WTC11 (cell line): ENCODE measurements around the gene SLC9A3. TPM values are rescaled to one million over a fixed set of nuclear protein-coding genes. Genes with fewer than 3 reads are reported as not detected.

Experiments used
- ATAC-seq: fragments of 200-7000 bp; cut with Tn5 transposase; 2 replicates; pipeline ENCODE4 v1.10.0; 2021; ENCODE audit warnings: mild to moderate bottlenecking, moderate library complexity
- CTCF ChIA-PET: fragments of 300-600 bp; sonication (Branson Sonifier 250); formaldehyde crosslinking; loops from one replicate; lab custom pipeline; 2021; ENCODE audit warnings: antibody characterized with exemption; lab: Charles Lee
- POLR2A ChIA-PET: fragments of 350-600 bp; sonication (Branson Sonifier 250); formaldehyde crosslinking; loops from one replicate; lab custom pipeline; 2021; ENCODE audit warnings: antibody characterized with exemption; lab: Charles Lee
- DNase-seq: peaks from one replicate; pipeline ENCODE4 v3.0.0; 2021; ENCODE audit warnings: low spot score
- H3K27ac Mint-ChIP-seq: 2 replicates; pipeline ENCODE4 v1.8.0; 2021; ENCODE audit warnings: mixed read lengths
- H3K27me3 Mint-ChIP-seq: 2 replicates; pipeline ENCODE4 v1.8.0; 2021; ENCODE audit warnings: low read depth, mild to moderate bottlenecking, moderate library complexity, mixed read lengths
- H3K36me3 Mint-ChIP-seq: 2 replicates; pipeline ENCODE4 v1.8.0; 2021; ENCODE audit warnings: mixed read lengths
- H3K4me1 Mint-ChIP-seq: 2 replicates; pipeline ENCODE4 v1.8.0; 2022; ENCODE audit warnings: mixed read lengths
- H3K4me3 Mint-ChIP-seq: 2 replicates; pipeline ENCODE4 v1.8.0; 2021; ENCODE audit warnings: mild to moderate bottlenecking, moderate library complexity, mixed read lengths
- H3K9me3 Mint-ChIP-seq: 2 replicates; pipeline ENCODE4 v1.8.0; 2021; ENCODE audit warnings: mixed read lengths
- AFF4 ChIP-seq: sonication (generic); formaldehyde crosslinking; IDR thresholded peaks from 2 replicates; pipeline ENCODE4 v1.8.1; 2023; ENCODE audit warnings: mild to moderate bottlenecking, missing genetic modification reagents, borderline replicate concordance
- ATF1 ChIP-seq: sonication (generic); formaldehyde crosslinking; IDR thresholded peaks from 2 replicates; pipeline ENCODE4 v1.8.1; 2023; ENCODE audit warnings: mild to moderate bottlenecking, moderate library complexity, missing genetic modification reagents
- ATF6 ChIP-seq: sonication (generic); formaldehyde crosslinking; IDR thresholded peaks from 2 replicates; pipeline ENCODE4 v1.8.1; 2023; ENCODE audit warnings: mild to moderate bottlenecking, missing genetic modification reagents
- CBFB ChIP-seq: sonication (generic); formaldehyde crosslinking; IDR thresholded peaks from 2 replicates; pipeline ENCODE4 v1.8.1; 2022; ENCODE audit warnings: mild to moderate bottlenecking, low read depth, missing genetic modification reagents
- CREM ChIP-seq: sonication (generic); formaldehyde crosslinking; IDR thresholded peaks from 2 replicates; pipeline ENCODE4 v1.8.1; 2022; ENCODE audit warnings: mild to moderate bottlenecking, missing genetic modification reagents, moderate library complexity
- FOXJ3 ChIP-seq: sonication (generic); formaldehyde crosslinking; IDR thresholded peaks from 2 replicates; pipeline ENCODE4 v1.9.0; 2021; ENCODE audit warnings: missing genetic modification reagents, mild to moderate bottlenecking, borderline replicate concordance
- GABPB1 ChIP-seq: sonication (generic); formaldehyde crosslinking; IDR thresholded peaks from 2 replicates; pipeline ENCODE4 v1.8.1; 2023; ENCODE audit warnings: mild to moderate bottlenecking, missing genetic modification reagents
- IRF1 ChIP-seq: sonication (generic); formaldehyde crosslinking; IDR thresholded peaks from 2 replicates; pipeline ENCODE4 v1.8.0; 2023; ENCODE audit warnings: missing genetic modification reagents
- IRF2 ChIP-seq: sonication (generic); formaldehyde crosslinking; IDR thresholded peaks from 2 replicates; pipeline ENCODE4 v1.8.0; 2022; ENCODE audit warnings: low read depth, missing genetic modification reagents, borderline replicate concordance
- MYBL2 ChIP-seq: sonication (generic); formaldehyde crosslinking; IDR thresholded peaks from 2 replicates; pipeline ENCODE4 v1.8.1; 2023; ENCODE audit warnings: mild to moderate bottlenecking, moderate library complexity, missing genetic modification reagents
- NFYB ChIP-seq: sonication (generic); formaldehyde crosslinking; conservative IDR thresholded peaks from 2 replicates; pipeline ENCODE4 v1.8.0; 2022; ENCODE audit warnings: low read depth, missing genetic modification reagents
- NR2C2 ChIP-seq: sonication (generic); formaldehyde crosslinking; IDR thresholded peaks from 2 replicates; pipeline ENCODE4 v1.8.0; 2022; ENCODE audit warnings: mild to moderate bottlenecking, missing genetic modification reagents
- NR3C1 ChIP-seq: sonication (generic); formaldehyde crosslinking; conservative IDR thresholded peaks from 2 replicates; pipeline ENCODE4 v1.8.1; 2023; ENCODE audit warnings: low read depth, mild to moderate bottlenecking, missing genetic modification reagents
- PREB ChIP-seq: sonication (generic); formaldehyde crosslinking; IDR thresholded peaks from 2 replicates; pipeline ENCODE4 v1.8.1; 2022; ENCODE audit warnings: mild to moderate bottlenecking, missing genetic modification reagents, moderate library complexity, borderline replicate concordance
- SOX15 ChIP-seq: fragments of 250-450 bp; sonication (Bioruptor Pico); IDR thresholded peaks from 2 replicates; pipeline ENCODE4 v1.9.0; 2021; ENCODE audit warnings: mild to moderate bottlenecking
- TP53 ChIP-seq: sonication (generic); formaldehyde crosslinking; IDR thresholded peaks from 2 replicates; pipeline ENCODE4 v1.8.1; 2023; ENCODE audit warnings: mild to moderate bottlenecking, missing genetic modification reagents
- ZNF121 ChIP-seq: sonication (generic); formaldehyde crosslinking; IDR thresholded peaks from 2 replicates; pipeline ENCODE4 v1.8.0; 2023; ENCODE audit warnings: missing genetic modification reagents
- ZNF219 ChIP-seq: sonication (generic); formaldehyde crosslinking; IDR thresholded peaks from 2 replicates; pipeline ENCODE4 v1.8.0; 2023; ENCODE audit warnings: missing genetic modification reagents, mild to moderate bottlenecking, borderline replicate concordance
- ZNF423 ChIP-seq: fragments of 250-450 bp; sonication (Bioruptor Pico); IDR thresholded peaks from 2 replicates; pipeline ENCODE4 v2.1.2; 2022; ENCODE audit warnings: mild to moderate bottlenecking, moderate library complexity
- total RNA-seq: library from RNA; stranded (reverse); gene quantifications from 3 replicates; pipeline ENCODE4 v1.2.3, GENCODE V29; 2021

SLC9A3 gene
- total RNA-seq, 1 experiment from 2014 or later = 1.6 TPM

GRCh38 chr5:568061-568781 lies 44.0 kb upstream of the SLC9A3 start:
- DNase-seq = no peak
- Mint-ChIP-seq H3K36me3 (no peaks in the 10 kb centered on the region), H3K4me1 (peaks cover 14% of the 10 kb centered on the region), H3K9me3 (no peaks in the 10 kb centered on the region), H3K27ac (no peak overlapping the region), H3K27me3 (peaks cover 19% of the 10 kb centered on the region), H3K4me3 (no peak overlapping the region)
- ChIA-PET POLR2A (no interaction called here), CTCF (interaction anchor here (1.0 kb wide), 1 partner anchor 137 kb away, joined by 3 read pairs; no protein-coding TSS in a partner anchor)
- TF ChIP-seq ZNF121 (CRISPR knock-in tag) = no peak
- TF ChIP-seq SOX15 (CRISPR knock-in tag) = no peak
- TF ChIP-seq PREB (CRISPR knock-in tag) = no peak
- no peak for TF ChIP-seq TP53 (CRISPR knock-in tag)
- no peak for TF ChIP-seq NR3C1 (CRISPR knock-in tag)
- no peak for TF ChIP-seq CBFB (CRISPR knock-in tag)
- TF ChIP-seq ATF6 (CRISPR knock-in tag) = no peak
- TF ChIP-seq AFF4 = no peak
- no peak for TF ChIP-seq GABPB1 (CRISPR knock-in tag)
- TF ChIP-seq ATF1 (CRISPR knock-in tag) = no peak
- no peak for TF ChIP-seq FOXJ3 (CRISPR knock-in tag)
- TF ChIP-seq ZNF423 (CRISPR knock-in tag) = no peak
- TF ChIP-seq ZNF219 (CRISPR knock-in tag) = no peak
- no peak for TF ChIP-seq IRF1 (CRISPR knock-in tag)
- TF ChIP-seq NFYB (CRISPR knock-in tag) = no peak
- TF ChIP-seq IRF2 (CRISPR knock-in tag) = no peak
- ATAC-seq = no peak

GRCh38 chr5:567664-568060 lies 43.4 kb upstream of the SLC9A3 start:
- H3K27ac Mint-ChIP-seq = no peak overlapping the region
- ChIA-PET CTCF (interaction anchor here (1.0 kb wide), 1 partner anchor 137 kb away, joined by 3 read pairs; no protein-coding TSS in a partner anchor), POLR2A (no interaction called here)
- H3K36me3 Mint-ChIP-seq = no peaks in the 10 kb centered on the region
- H3K27me3 Mint-ChIP-seq = peaks cover 19% of the 10 kb centered on the region
- H3K4me3 Mint-ChIP-seq = no peak overlapping the region
- H3K4me1 Mint-ChIP-seq = peaks cover 9% of the 10 kb centered on the region
- TF ChIP-seq MYBL2 (no peak), AFF4 (no peak), CREM (CRISPR knock-in tag) (no peak), NR2C2 (CRISPR knock-in tag) (no peak)
- TF ChIP-seq, all 79 proteins: peak for 0
- no peaks in the 10 kb centered on the region for H3K9me3 Mint-ChIP-seq
- DNase-seq (no peak), ATAC-seq (no peak)
